GM11168 (cell line): ENCODE results near the gene GET3.
"Not testable (repeated sequence)": the region's sequence is repeated elsewhere in the genome, so short reads cannot be mapped to it uniquely, and the experiment has no call there.

Source experiments
- in situ Hi-C: fragments of 300-500 bp; cut with MboI; formaldehyde crosslinking; loops from one replicate; pipeline ENCODE4 v1.12.0; 2022; ENCODE audit warnings: low sequenced_read_pairs; ENCODE audit not compliant: unreplicated experiment

Gene GET3

DNA sequence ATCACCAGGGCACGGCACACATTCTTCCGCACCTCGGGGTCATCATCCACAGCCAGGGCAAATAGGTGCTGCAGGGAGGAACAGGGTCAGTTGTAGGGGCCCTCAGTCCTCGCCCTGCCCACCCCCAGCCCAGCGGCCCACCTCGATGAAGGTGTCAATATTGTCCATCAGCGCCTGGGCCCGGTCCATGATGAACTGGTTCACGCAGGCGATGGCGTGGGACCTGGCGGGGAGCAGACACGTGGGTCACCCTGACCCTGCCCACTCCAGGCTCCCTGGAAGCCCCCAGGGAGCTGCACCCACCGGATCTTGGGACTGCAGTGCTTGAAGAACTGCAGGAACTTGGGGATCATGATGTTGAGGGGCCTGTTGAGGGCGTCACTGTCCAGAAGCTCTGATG, 22.2 kb upstream of the GET3 start:
- in situ Hi-C loops: no loop called here

DNA sequence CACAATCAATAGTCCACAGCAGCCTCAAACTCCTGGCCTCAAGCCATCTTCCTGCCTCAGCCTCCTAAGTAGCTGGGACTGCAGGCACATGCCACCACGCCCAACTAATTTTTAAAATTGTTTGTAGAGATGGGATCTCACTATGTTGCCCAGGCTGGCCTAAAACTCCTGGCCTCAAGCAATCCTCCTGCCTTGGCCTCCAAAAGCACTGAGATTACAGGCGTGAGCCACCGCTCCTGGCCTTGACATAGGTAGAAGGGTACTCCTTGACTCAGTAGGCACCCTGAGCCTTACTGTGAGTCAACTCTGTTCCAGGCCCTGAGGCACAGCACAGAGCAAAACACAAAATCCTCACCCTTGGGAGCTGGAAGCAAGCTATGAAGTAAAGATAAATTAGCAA, 21.4 kb upstream of the GET3 start:
- in situ Hi-C loops: no loop called here

GRCh38 chr19:12720296-12720695, 17.0 kb upstream of the GET3 start:
- in situ Hi-C loops: no loop called here

- in situ Hi-C loops: no loop called here
Observed at GRCh38 chr19:12720851-12721655, 16.2 kb upstream of the GET3 start.

DNA sequence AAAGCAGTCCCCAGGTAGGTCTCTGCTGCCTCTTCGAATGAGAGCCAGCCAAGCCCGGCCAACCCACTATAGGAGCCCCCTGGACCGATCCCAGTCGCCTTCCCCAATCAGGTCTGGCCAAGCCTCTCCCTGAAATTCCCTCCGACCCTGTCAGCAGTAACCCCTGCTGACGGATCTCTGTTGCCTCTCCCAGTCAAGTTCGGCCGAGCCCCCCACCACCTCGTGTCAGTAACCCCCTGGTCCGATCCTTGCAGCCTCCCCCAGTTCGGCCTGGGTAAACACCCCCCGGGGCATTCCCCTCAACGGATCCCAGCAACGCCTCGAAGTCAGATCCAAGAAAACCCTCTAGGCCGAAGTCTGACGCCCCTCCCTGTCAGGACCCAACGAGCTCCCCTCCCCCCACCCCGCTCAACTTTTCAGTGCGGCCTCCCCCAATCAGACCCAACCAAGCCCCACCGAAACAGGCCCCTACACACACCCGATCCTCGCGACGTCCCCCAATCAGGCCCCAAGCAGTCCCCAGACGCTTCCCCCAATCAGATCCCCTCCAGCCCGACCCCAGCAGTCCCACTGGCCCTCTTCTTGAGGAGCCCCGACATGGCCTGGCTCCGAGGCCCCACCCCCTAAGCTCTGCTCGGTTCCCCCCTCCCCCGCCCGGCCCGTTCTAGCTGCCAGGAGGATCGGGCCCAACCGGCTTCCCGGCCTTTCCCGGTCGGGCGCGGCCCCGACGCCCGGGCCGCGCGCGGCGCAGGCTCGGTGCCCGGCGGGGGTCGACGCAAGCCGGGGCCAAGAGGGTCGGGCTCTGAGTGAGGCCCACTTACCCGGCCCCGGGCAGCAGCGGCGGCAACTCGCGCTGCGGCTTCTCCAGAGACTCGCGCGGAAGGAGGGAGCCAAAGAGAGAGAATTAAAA, 15.4 kb upstream of the GET3 start:
- in situ Hi-C loops: no loop called here

- in situ Hi-C loops: no loop called here
Observed at GRCh38 chr19:12722566-12723380, 14.5 kb upstream of the GET3 start.

DNA sequence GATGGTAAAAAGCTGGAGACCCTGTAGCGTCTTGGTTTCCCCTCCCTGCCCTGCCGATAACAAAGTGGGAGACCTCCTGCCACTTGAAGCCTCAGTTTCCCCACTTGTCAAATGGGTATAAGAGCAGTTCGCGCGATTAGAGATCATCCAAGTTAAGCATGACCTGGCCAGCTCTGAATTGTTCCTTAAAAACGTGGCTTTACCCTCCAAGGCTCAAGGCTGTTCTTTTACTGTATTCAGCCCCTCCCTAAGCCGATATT, 14.0 kb upstream of the GET3 start:
- in situ Hi-C loops: no loop called here

- in situ Hi-C loops: no loop called here
Observed at GRCh38 chr19:12723641-12724426, 13.5 kb upstream of the GET3 start, which contains the start of gene TNPO2. Gene TNPO2, minus strand, starts transcription at chr19:12723932. Its CDS starts 2,955 bp downstream, at chr19:12720977.

- in situ Hi-C loops: not testable (repeated sequence)
Observed at GRCh38 chr19:12725612-12726011, 11.7 kb upstream of the GET3 start.

DNA sequence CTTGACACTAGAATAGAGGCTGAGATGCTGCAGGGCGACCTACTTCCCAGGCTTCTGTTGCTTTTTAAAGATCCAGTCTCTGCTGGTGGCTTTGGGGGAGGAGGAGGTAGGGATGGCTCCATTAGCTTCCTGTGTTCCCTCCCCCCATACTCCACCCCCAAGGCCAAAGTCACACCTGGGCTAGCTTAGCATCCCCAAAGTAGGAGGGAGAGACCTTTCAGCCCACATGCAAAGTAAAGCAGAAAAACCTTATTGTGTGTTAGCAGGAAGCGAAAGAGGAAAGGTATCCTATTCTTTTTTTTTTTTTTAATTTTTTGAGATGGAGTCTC, 10.3 kb upstream of the GET3 start:
- in situ Hi-C loops: no loop called here

DNA sequence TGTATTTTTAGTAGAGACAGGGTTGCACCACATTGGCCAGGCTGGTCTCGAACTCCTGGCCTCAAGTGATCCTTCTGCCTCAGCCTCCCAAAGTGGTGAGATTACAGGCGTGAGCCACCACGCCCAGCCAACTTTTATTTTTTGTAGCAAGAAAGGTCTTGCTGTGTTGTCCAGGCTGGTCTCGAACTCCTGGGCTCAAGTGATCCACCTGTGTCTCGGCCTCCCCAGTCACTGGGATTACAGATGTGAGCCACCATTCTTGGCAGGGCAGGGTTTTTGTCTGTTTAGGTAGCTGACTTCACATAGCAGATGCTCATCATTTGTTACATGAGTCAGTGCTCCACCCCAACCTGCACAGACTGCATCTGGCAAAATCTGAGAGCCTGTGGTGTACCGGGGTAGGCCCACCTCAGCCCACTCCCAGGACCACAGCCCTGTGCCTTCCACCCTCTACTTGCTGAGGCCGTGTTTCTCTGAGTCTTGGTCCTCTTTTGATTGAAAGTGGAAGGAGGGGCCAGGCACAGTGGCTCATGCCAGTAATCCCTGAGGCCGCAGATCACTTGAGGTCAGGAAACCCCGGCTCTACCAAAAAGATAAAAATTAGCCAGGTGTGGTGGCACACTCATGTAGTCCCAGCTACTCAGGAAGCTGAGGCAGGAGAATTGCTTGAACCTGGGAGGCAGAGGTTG, 9.4 kb upstream of the GET3 start:
- in situ Hi-C loops: no loop called here

- in situ Hi-C loops: no loop called here
Observed at GRCh38 chr19:12730064-12730463, 7.2 kb upstream of the GET3 start.

DNA sequence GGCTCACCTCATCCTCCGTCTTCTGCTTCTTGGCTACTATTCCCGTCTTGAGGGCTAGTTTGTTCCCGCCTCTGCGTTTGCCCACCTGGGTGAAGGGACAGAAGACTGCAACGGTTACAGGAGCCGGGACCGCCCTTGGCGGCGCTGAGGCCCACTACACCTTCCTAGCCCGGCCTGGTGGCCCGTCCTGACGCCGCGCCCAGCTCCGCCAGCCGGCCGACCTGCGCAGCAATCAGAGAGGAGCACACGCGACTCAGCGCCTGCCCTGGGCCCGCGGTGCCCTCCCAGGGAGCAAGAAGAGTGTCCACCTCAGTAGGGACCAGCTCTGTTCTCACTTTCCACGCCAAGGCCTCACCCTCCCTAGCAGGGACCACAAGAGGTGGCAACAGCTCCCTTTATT, 6.0 kb upstream of the GET3 start:
- in situ Hi-C loops: no loop called here

GRCh38 chr19:12733369-12734214, 3.7 kb upstream of the GET3 start:
- in situ Hi-C loops: no loop called here

DNA sequence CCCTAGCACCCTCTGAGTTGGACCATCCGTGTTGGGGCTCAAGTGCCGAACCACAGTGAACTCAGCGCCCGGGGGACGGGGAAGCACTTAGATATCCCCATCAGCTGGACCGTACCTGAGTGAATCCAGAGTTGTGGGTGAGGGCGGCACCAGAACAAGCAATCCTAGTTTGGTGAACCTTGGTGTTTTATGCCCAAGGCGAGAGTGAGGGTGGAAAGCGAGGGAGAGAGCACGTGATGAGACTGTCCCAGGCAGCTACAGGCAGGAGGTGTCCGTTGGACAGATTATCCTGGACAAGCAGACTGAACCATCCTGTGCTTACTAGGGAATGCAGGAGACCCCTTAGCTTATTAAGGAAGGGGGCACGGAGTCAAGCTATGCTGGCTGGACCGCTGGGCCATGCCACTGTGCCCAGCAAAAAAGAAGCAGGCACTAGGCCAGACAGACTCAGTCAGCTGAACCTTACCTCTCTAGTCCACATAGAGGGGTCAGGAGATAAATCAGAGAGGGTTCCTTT, 596 bp downstream of the GET3 start:
- in situ Hi-C loops: no loop called here

DNA sequence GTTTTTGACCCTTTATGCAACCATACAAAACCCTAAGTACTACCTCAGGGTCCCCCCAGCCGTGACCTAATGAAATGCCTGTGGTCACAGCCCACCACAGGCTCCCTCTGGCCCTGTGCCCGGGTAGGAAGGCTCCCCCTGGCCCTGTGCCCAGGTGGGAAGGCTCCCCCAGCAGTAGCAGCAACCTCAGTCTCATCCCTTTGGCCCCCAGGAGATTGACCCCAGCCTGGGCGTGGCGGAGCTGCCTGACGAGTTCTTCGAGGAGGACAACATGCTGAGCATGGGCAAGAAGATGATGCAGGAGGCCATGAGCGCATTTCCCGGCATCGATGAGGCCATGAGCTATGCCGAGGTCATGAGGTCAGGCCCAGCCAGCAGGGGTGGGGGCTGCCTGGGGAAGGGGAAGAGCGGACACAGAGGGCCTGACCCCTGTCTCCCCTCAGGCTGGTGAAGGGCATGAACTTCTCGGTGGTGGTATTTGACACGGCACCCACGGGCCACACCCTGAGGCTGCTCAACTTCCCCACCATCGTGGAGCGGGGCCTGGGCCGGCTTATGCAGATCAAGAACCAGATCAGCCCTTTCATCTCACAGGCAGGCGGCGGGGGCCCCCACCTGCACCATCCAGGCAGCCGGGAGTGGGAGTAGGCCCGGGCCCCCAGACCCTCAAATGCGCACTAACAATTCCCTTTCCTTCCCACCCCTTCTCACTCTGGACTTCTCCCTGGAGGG, 8.0 kb downstream of the GET3 start:
- in situ Hi-C loops: no loop called here

DNA sequence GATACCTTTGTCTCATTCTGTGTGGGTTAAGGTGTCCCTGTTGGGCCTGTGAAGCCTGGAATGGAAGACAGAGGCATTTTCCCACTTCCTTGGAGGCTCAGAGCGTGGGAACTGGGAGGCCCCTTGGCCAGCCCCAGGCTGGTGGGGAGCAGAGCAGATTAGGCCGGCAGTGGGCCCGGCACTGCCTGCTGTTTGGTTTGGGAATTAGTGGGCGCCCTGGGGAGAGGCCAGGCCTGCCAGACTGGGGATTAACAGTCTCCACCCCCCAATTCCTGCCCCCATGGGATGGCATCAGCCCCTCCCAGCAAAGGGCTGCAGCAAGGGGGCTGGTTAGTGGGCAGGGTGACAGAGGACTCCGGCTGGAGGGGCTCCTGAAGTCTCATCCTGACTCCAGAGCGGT, 11.2 kb downstream of the GET3 start:
- in situ Hi-C loops: no loop called here
